Parathyroid adenoma (tissue), 2 donors: ENCODE measurements around the gene ZW10.

Source experiments
- H2AFZ ChIP-seq: fragments of 300-600 bp; sonication (generic); one replicate; pipeline ENCODE4 v1.7.0; 2017; ENCODE audit warnings: antibody characterized with exemption, mild to moderate bottlenecking
- H3K27ac ChIP-seq: fragments of 300-600 bp; sonication (generic); one replicate; pipeline ENCODE4 v1.7.0; 2017
- H3K27me3 ChIP-seq: fragments of 300-600 bp; sonication (generic); one replicate; pipeline ENCODE4 v1.7.0; 2017; ENCODE audit warnings: low read length; ENCODE audit not compliant: control insufficient read depth, insufficient read depth
- H3K36me3 ChIP-seq: fragments of 300-600 bp; sonication (generic); one replicate; pipeline ENCODE4 v1.7.0; 2017; ENCODE audit warnings: low read length; ENCODE audit not compliant: control insufficient read depth, insufficient read depth
- H3K4me1 ChIP-seq: fragments of 300-600 bp; sonication (generic); one replicate; pipeline ENCODE4 v1.7.0; 2017; ENCODE audit warnings: control low read depth
- H3K4me2 ChIP-seq: fragments of 300-600 bp; sonication (generic); one replicate; pipeline ENCODE4 v1.7.0; 2017; ENCODE audit warnings: low read length
- H3K4me3 ChIP-seq: fragments of 300-600 bp; sonication (generic); one replicate; pipeline ENCODE4 v1.7.0; 2017; ENCODE audit warnings: low read depth, low read length
- H3K79me2 ChIP-seq: fragments of 300-600 bp; sonication (generic); one replicate; pipeline ENCODE4 v1.7.0; 2017; ENCODE audit warnings: control low read depth
- H3K9ac ChIP-seq: fragments of 300-600 bp; sonication (generic); one replicate; pipeline ENCODE4 v1.7.0; 2017; ENCODE audit warnings: mild to moderate bottlenecking
- H3K9me3 ChIP-seq: fragments of 300-600 bp; sonication (generic); one replicate; pipeline ENCODE4 v1.7.0; 2017; ENCODE audit warnings: low read length; ENCODE audit not compliant: control insufficient read depth
- CTCF ChIP-seq: fragments of 300-600 bp; sonication (generic); IDR thresholded peaks from one replicate; pipeline ENCODE4 v1.7.0; 2017; ENCODE audit warnings: antibody characterized with exemption, mild to moderate bottlenecking
- donor health status: primary hyperparathyroidism.

Gene ZW10

GRCh38 chr11:113683481-113684046 lies 89.9 kb downstream of the ZW10 start:
- peaks cover 15% of the 10 kb centered on the region for H3K4me1 ChIP-seq
- H3K79me2 ChIP-seq = no peaks in the 10 kb centered on the region
- no peaks in the 10 kb centered on the region for H3K9me3 ChIP-seq
- TF ChIP-seq CTCF = no peak
- no peaks in the 10 kb centered on the region for H3K27me3 ChIP-seq
- H3K9ac ChIP-seq = no peak overlapping the region
- H2AFZ ChIP-seq = no peak overlapping the region
- no peaks in the 10 kb centered on the region for H3K36me3 ChIP-seq
- no peak overlapping the region for H3K4me3 ChIP-seq
- H3K27ac ChIP-seq = no peak overlapping the region
- H3K4me2 ChIP-seq = no peak overlapping the region
